ENCODE measurements around the gene CD180. TPM values are rescaled to one million over a fixed set of nuclear protein-coding genes. Genes with fewer than 3 reads are reported as not detected.

The CD180 gene
- total and polyA plus RNA-seq, 9 of the 15 experiments (the other 6 are each of a cell fraction or from before 2014, with no cell fraction given): 0.01 to 0.07 TPM; not detected in 7

DNA sequence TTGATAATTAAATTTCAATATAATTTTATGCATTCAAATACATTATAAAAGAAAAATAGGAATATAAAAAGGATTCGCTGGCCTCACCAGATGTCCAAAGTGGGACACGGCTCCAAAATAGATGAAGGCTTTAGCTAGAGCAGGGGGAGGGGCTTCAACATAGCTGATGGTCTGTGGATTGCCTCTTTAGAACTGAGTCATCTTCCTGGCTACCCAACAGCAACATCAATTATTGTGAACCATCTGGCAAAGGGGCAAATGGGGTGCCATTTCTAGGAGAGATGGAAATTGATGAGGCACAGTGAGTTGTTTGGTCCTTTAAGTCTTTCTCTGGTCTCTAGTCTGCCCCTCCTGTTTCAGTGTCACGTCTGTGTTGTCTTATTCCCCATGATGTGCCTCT lies 44.2 kb upstream of the CD180 start:
- 2% methylated on average over 3 of the region's 3 CpGs for WGBS (ENCODE audit: insufficient coverage, low coverage, missing lambda C conversion rate)
- no peaks in the 10 kb centered on the region for H3K9me3 ChIP-seq (replicated peaks; ENCODE audit: control insufficient read depth, insufficient read depth, low read depth, low read length)
- H3K79me2 ChIP-seq (ENCODE audit: control insufficient read depth, insufficient read depth, low read length): no peaks in the 10 kb centered on the region
- H3K9me1 ChIP-seq (ENCODE audit: control insufficient read depth, insufficient read depth, low read length): no peaks in the 10 kb centered on the region
- in situ Hi-C loops (cut with MboI): loop anchor here (10.0 kb wide), 1 partner anchor 1014 kb away; no protein-coding TSS in a partner anchor
- no peak overlapping the region for H3K27ac ChIP-seq (ENCODE audit: extremely low read depth, low read depth, low read length)
- TF ChIP-seq DEAF1 (CRISPR knock-in tag; IDR thresholded peaks at IDR 0.05) (no peak), ZKSCAN3 (CRISPR knock-in tag; IDR thresholded peaks at IDR 0.05) (no peak), RBM25 (IDR thresholded peaks at IDR 0.05; ENCODE audit: low read depth, low read length, severe bottlenecking) (no peak), SP1 (CRISPR knock-in tag; IDR thresholded peaks at IDR 0.05) (no peak), GABPB2 (CRISPR knock-in tag; conservative IDR thresholded peaks at IDR 0.05) (no peak), SAFB2 (IDR thresholded peaks at IDR 0.05; ENCODE audit: borderline replicate concordance, low read depth, low read length, severe bottlenecking) (no peak), COPS2 (conservative IDR thresholded peaks at IDR 0.05) (no peak), ZKSCAN8 (CRISPR knock-in tag; IDR thresholded peaks at IDR 0.05) (no peak), SRSF3 (IDR thresholded peaks at IDR 0.05; ENCODE audit: insufficient read depth, low read length) (no peak), ZNF778 (CRISPR knock-in tag; IDR thresholded peaks at IDR 0.05) (no peak), ZSCAN29 (IDR thresholded peaks at IDR 0.05) (no peak)
- TF ChIP-seq, protein P1, sequence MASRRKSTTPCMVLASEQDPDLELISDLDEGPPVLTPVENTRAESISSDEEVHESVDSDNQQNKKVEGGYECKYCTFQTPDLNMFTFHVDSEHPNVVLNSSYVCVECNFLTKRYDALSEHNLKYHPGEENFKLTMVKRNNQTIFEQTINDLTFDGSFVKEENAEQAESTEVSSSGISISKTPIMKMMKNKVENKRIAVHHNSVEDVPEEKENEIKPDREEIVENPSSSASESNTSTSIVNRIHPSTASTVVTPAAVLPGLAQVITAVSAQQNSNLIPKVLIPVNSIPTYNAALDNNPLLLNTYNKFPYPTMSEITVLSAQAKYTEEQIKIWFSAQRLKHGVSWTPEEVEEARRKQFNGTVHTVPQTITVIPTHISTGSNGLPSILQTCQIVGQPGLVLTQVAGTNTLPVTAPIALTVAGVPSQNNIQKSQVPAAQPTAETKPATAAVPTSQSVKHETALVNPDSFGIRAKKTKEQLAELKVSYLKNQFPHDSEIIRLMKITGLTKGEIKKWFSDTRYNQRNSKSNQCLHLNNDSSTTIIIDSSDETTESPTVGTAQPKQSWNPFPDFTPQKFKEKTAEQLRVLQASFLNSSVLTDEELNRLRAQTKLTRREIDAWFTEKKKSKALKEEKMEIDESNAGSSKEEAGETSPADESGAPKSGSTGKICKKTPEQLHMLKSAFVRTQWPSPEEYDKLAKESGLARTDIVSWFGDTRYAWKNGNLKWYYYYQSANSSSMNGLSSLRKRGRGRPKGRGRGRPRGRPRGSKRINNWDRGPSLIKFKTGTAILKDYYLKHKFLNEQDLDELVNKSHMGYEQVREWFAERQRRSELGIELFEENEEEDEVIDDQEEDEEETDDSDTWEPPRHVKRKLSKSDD (conservative IDR thresholded peaks at IDR 0.05; ENCODE audit: low read length): no peak
- TF ChIP-seq, protein P2, sequence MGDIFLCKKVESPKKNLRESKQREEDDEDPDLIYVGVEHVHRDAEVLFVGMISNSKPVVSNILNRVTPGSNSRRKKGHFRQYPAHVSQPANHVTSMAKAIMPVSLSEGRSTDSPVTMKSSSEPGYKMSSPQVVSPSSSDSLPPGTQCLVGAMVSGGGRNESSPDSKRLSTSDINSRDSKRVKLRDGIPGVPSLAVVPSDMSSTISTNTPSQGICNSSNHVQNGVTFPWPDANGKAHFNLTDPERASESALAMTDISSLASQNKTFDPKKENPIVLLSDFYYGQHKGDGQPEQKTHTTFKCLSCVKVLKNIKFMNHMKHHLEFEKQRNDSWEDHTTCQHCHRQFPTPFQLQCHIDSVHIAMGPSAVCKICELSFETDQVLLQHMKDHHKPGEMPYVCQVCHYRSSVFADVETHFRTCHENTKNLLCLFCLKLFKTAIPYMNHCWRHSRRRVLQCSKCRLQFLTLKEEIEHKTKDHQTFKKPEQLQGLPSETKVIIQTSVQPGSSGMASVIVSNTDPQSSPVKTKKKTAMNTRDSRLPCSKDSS (IDR thresholded peaks at IDR 0.05; ENCODE audit: low read depth, partially characterized antibody): no peak
- H3K9ac ChIP-seq (ENCODE audit: insufficient read depth in 1 of 2, low read depth in 2 of 2, low read length in 2 of 2): no peak overlapping the region
- FAIRE-seq: no peak
- ChIA-PET POLR2A (no interaction called here), CTCF (ENCODE audit: low intra/inter-chr PET ratio) (no interaction called here)
- no peak for DNase-seq (ENCODE audit: extremely low read depth in 1 of 4, low spot score in 3 of 4)
- intact Hi-C loops (cut with micrococcal nuclease): no loop called here
- H3K4me2 ChIP-seq (ENCODE audit: insufficient read depth, low read length): no peak overlapping the region
- no peak overlapping the region for H2AFZ ChIP-seq (ENCODE audit: low read depth, low read length)
- H3K4me3 ChIP-seq: no peak overlapping the region
- no peaks in the 10 kb centered on the region for H3K4me1 ChIP-seq (replicated peaks in 1 of 2; ENCODE audit: control insufficient read depth in 2 of 2, insufficient read depth in 2 of 2, low read length in 2 of 2)
- peaks cover 0 to 11% of the 10 kb centered on the region in 2 experiments; a peak in 2 of 5 replicates for H3K27me3 ChIP-seq (ENCODE audit: control insufficient read depth in 2 of 2, insufficient read depth in 2 of 2, low read length in 2 of 2)
- no peak for ATAC-seq
- H3K36me3 ChIP-seq (ENCODE audit: control insufficient read depth, insufficient read depth, low read length): no peaks in the 10 kb centered on the region
- H4K20me1 ChIP-seq (replicated peaks; ENCODE audit: control insufficient read depth, insufficient read depth, low read length): no peaks in the 10 kb centered on the region
- no TSS peak for BruUV-seq (replicated peaks)

Measured in K562 (cell line).